Panc1 (cell line): ENCODE results near the gene RBM5. TPM values are rescaled to one million over a fixed set of nuclear protein-coding genes. Genes with fewer than 3 reads are reported as not detected.

Source experiments
- ATAC-seq: fragments of 200-7000 bp; cut with Tn5 transposase; 2 replicates; pipeline ENCODE4 v1.9.1; 2020; ENCODE audit warnings: mild to moderate bottlenecking, moderate library complexity
- Bru-seq: library from RNA; stranded (reverse); fragments of 400-500 nt; gene quantifications from one replicate; lab custom pipeline; 2021; lab: Mats Ljungman, UMichigan
- BruChase-seq, 2 experiments: library from RNA; stranded (reverse); fragments of 400-500 nt; gene quantifications; one replicate each; lab custom pipeline; 2021; lab: Mats Ljungman, UMichigan
- BruUV-seq: library from RNA; stranded (reverse); fragments of 400-500 nt; replicated peaks from 2 replicates; lab custom pipeline; 2021; lab: Mats Ljungman, UMichigan
- CTCF ChIA-PET: fragments of 300-600 bp; sonication (Branson Sonifier 250); formaldehyde crosslinking; loops from one replicate; lab custom pipeline; 2022; ENCODE audit warnings: antibody characterized with exemption; lab: Charles Lee
- POLR2A ChIA-PET: fragments of 300-600 bp; sonication (Branson Sonifier 250); formaldehyde crosslinking; loops from one replicate; lab custom pipeline; 2022; ENCODE audit warnings: antibody characterized with exemption; lab: Charles Lee
- DNase-seq: peaks from one replicate; pipeline ENCODE4 v3.0.0-alpha.2; 2010; ENCODE audit warnings: low read depth, low spot score
- H3K27ac ChIP-seq: 2 replicates; pipeline ENCODE4 v1.5.1; 2011; ENCODE audit warnings: mild to moderate bottlenecking, low read length, inconsistent platforms
- H3K27me3 ChIP-seq: fragments of 200-500 bp; sonication (Bioruptor generic); 2 replicates; pipeline ENCODE4 v1.6.0; 2014; ENCODE audit warnings: low read length, inconsistent platforms; ENCODE audit not compliant: control insufficient read depth, insufficient read depth
- H3K36me3 ChIP-seq: fragments of 200-500 bp; sonication (Bioruptor generic); 2 replicates; pipeline ENCODE4 v1.5.1; 2014; ENCODE audit warnings: inconsistent platforms, mild to moderate bottlenecking, low read length, moderate library complexity; ENCODE audit not compliant: control insufficient read depth, insufficient read depth
- H3K4me1 ChIP-seq: 2 replicates; pipeline ENCODE4 v1.5.1; 2011; ENCODE audit warnings: inconsistent platforms, mild to moderate bottlenecking, low read length, moderate library complexity; ENCODE audit not compliant: control insufficient read depth, insufficient read depth
- H3K4me3 ChIP-seq, 2 experiments: 2 replicates each; pipeline ENCODE4 v1.5.1; 2011 to 2012; ENCODE audit warnings: low read depth in 2 of 2, low read length in 2 of 2, mild to moderate bottlenecking in 2 of 2, inconsistent platforms in 1 of 2, moderate library complexity in 1 of 2
- H3K9me3 ChIP-seq: fragments of 200-500 bp; sonication (Bioruptor generic); 2 replicates; pipeline ENCODE4 v1.5.1; 2014; ENCODE audit warnings: low read depth, mild to moderate bottlenecking, inconsistent platforms, low read length, moderate library complexity; ENCODE audit not compliant: control insufficient read depth, insufficient read depth
- POLR2AphosphoS5 ChIP-seq: IDR thresholded peaks from 2 replicates; pipeline ENCODE4 v1.6.1; 2012; ENCODE audit warnings: mild to moderate bottlenecking, low read depth, low read length, moderate library complexity
- REST ChIP-seq, 2 experiments: IDR thresholded peaks; 2 replicates each; pipeline ENCODE4 v1.6.1; 2011 to 2012; ENCODE audit warnings: low read depth in 2 of 2, control low read depth in 1 of 2, low read length in 1 of 2, mild to moderate bottlenecking in 1 of 2, moderate library complexity in 1 of 2; ENCODE audit not compliant: insufficient read depth in 1 of 2
- SIN3A ChIP-seq: IDR thresholded peaks from 2 replicates; pipeline ENCODE4 v1.6.1; 2012; ENCODE audit warnings: low read depth, mild to moderate bottlenecking, low read length, moderate library complexity, borderline replicate concordance; ENCODE audit not compliant: insufficient read depth
- TCF7L2 ChIP-seq: IDR thresholded peaks from 2 replicates; pipeline ENCODE4 v1.6.1; 2011; ENCODE audit warnings: mild to moderate bottlenecking, low read depth, low read length, inconsistent platforms
- in situ Hi-C: cut with HindIII; loops from 2 replicates; pipeline ENCODE4 v1.10.0; 2016; ENCODE audit warnings: low sequenced_read_pairs, low pct_unique_long_range_greater_than_20kb
- intact Hi-C: fragments of 100-400 bp; cut with micrococcal nuclease; formaldehyde crosslinking; loops from one replicate; pipeline ENCODE4 v1.10.0; 2022; ENCODE audit not compliant: unreplicated experiment
- long read RNA-seq: library from polyadenylated mRNA; unstranded; transcript quantifications from one replicate; pipeline ENCODE4 v2.0.0, GENCODE V29; 2021; ENCODE audit not compliant: unreplicated experiment
- polyA plus RNA-seq: library from polyadenylated mRNA; unstranded; fragments of >200 nt; gene quantifications from one replicate; pipeline ENCODE4 v1.2.1, GENCODE V29; 2012; ENCODE audit warnings: missing spikeins; ENCODE audit not compliant: insufficient read length
- total RNA-seq: library from RNA; stranded (reverse); gene quantifications from one replicate; pipeline ENCODE4 v1.2.1, GENCODE V29; 2021; ENCODE audit not compliant: unreplicated experiment
- TF ChIP-seq, protein P1 (sequence below): fragments of 450-650 bp; IDR thresholded peaks from 2 replicates; pipeline ENCODE4 v1.5.1; 2017; ENCODE audit warnings: mild to moderate bottlenecking

RBM5 gene
- total RNA-seq (86.6 TPM), Bru-seq, nascent RNA (percentile 93 among the genes with signal in this experiment), BruChase-seq, experiment 1, labeled RNA remaining after a 2-hour chase (percentile 96 among the genes with signal in this experiment), BruChase-seq, experiment 2, labeled RNA remaining after a 6-hour chase (percentile 89 among the genes with signal in this experiment)
- polyA plus RNA-seq: 87.8 TPM
- long read RNA-seq, transcript RBM5-201 (25 exons, 3,188 nt): major isoform, 24 of 64 reads
- long read RNA-seq, transcript RBM5-214 (5 exons, 2,716 nt): minor isoform, 5 of 64 reads
- long read RNA-seq, partial matches to known transcripts: 17 of 64 reads
- long read RNA-seq, other reads (novel, unspliced or antisense): 17 of 64 reads

DNA sequence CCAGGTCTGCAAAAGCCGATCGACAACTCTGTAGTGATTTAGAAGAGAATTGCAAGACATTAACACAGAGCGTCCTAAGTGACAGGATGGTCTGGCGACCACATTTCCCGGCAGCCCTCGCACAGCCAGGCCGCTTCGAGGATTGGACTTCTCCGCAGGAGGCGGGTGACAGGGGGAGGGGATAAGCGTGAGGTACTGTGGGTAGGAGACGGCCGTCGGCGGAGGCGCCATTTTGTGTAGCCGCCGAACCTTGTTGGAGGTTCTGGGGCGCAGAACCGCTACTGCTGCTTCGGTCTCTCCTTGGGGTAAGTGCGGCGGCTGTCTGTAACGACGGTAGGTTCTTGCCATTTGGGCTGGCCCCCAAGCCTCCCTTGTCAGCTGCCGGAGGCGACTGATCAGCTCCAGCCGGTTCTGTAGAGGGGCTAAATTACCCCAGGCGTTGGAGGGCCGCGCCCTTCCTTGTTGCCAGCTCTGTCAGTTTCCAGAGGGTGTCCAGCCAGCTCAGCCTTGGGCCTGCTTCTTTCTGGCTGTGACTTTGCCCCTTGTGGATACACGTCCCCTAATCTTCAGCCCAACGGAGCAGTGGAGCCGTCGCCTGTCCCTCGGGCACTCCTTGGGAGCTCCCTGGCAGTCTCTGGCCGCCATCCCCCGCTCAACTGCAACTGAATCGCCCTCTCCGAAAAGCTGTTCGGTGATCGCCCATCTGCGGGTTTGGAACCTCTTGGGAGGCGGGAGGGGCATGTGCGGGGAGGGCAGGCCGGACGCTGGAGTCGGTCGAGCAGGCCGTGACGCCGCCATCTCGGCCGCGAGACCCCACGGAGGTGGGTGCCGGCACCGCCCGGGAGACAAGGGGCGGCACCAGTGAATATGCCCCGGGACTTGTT, at the start of gene RBM5:
TSS of gene RBM5 (plus strand) at position 195 of the 884 bp plus-strand sequence. CDS start 1,516 bp downstream, outside the sequence.
- ChIA-PET CTCF (no interaction called here), POLR2A (no interaction called here)
- DNase-seq (peak; percentile 51), ATAC-seq (peak; percentile 100)
- intact Hi-C loops: no loop called here
- H3K36me3 ChIP-seq: peaks cover 22% of the 10 kb centered on the region
- H3K27ac ChIP-seq: peak within 1 kb of the TSS; percentile 98
- H3K27me3 ChIP-seq: no peaks in the 10 kb centered on the region
- in situ Hi-C loops: no loop called here
- peak within 1 kb of the TSS; percentile 77 to 92 for H3K4me3 ChIP-seq
- TF ChIP-seq TCF7L2 (no peak), POLR2AphosphoS5 (peak; percentile 86)
- no TSS peak for BruUV-seq
- no peaks in the 10 kb centered on the region for H3K9me3 ChIP-seq
- H3K4me1 ChIP-seq: peaks cover 9% of the 10 kb centered on the region

DNA sequence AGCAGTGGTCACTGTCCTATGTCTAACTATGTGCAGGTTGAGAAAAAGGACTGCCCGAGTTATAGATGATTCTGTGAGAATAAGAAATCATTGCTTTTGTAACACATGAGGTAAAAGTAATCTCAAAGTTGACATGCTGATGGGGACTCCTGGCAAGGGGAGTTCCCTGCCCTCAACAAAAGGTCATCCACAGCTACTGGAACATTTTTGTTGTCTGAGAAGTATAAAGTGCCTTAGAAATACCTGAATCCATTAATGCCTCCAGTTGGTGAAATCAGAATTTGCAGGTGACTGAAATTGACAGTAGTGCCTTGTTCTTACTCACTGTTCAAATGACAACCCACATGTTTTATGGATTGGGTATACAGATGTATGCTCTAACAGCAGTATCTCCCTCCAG, 43.7 kb upstream of the RBM5 start:
- no peak overlapping the region for H3K4me3 ChIP-seq
- no peaks in the 10 kb centered on the region for H3K4me1 ChIP-seq
- ChIA-PET CTCF (no interaction called here), POLR2A (no interaction called here)
- ATAC-seq (no peak), DNase-seq (no peak)
- H3K27me3 ChIP-seq: no peaks in the 10 kb centered on the region
- no peaks in the 10 kb centered on the region for H3K9me3 ChIP-seq
- H3K36me3 ChIP-seq: no peaks in the 10 kb centered on the region
- TF ChIP-seq, protein P1, sequence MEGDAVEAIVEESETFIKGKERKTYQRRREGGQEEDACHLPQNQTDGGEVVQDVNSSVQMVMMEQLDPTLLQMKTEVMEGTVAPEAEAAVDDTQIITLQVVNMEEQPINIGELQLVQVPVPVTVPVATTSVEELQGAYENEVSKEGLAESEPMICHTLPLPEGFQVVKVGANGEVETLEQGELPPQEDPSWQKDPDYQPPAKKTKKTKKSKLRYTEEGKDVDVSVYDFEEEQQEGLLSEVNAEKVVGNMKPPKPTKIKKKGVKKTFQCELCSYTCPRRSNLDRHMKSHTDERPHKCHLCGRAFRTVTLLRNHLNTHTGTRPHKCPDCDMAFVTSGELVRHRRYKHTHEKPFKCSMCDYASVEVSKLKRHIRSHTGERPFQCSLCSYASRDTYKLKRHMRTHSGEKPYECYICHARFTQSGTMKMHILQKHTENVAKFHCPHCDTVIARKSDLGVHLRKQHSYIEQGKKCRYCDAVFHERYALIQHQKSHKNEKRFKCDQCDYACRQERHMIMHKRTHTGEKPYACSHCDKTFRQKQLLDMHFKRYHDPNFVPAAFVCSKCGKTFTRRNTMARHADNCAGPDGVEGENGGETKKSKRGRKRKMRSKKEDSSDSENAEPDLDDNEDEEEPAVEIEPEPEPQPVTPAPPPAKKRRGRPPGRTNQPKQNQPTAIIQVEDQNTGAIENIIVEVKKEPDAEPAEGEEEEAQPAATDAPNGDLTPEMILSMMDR: no peak
- TF ChIP-seq POLR2AphosphoS5: no peak
- TF ChIP-seq SIN3A: no peak
- no peak for TF ChIP-seq TCF7L2
- no peak for TF ChIP-seq REST (IDR thresholded peaks at IDR 0.05; ENCODE audit: insufficient read depth in 1 of 2, low read depth in 2 of 2, low read length in 1 of 2)
- BruUV-seq: TSS peak; percentile 9
- intact Hi-C loops: no loop called here
- no peak overlapping the region for H3K27ac ChIP-seq
- in situ Hi-C loops: no loop called here
